ENCODE data around the gene SLC36A3.
A peak's percentile ranks its signal among the peaks of the same experiment; 100 is the strongest.

SLC36A3 gene

DNA sequence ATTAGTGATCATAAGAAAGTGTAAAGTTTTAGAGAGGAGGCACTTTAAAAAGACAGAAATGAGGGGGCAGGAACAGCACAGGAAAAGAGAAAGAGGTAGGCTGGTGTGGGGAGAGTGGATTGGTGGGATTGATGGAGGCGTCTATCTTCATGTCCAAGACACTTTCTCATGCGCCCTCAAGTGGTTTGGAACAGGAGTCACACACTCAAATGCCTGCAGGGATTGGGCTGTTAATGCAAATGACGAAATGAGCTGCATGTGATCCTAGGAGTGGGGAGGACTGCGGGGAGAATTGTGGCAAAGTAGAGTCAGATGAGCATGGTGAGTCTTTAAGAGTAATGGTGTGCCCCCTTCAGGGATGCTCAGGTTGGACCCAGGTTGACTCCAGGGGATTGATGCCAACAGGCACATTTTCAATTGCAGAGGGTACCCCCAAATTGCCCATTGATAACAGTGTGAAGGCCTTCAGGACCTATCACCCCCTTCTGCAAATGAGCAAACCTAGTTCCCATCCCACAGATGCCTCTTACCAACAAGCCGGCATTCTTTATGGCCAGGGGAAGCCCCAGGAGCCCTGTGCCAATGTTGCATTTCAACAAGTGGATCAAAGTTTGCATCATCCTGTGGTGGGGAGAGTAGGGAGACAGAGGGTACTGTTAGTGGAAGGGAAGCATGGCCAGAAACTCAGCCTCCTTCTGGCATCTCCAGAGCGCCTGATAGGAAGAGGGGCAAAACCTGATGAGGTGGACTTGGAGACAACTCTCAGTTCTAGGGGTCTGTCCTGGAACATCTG lies 5.3 kb downstream of the SLC36A3 start:
- DNase-seq: no peak

DNA sequence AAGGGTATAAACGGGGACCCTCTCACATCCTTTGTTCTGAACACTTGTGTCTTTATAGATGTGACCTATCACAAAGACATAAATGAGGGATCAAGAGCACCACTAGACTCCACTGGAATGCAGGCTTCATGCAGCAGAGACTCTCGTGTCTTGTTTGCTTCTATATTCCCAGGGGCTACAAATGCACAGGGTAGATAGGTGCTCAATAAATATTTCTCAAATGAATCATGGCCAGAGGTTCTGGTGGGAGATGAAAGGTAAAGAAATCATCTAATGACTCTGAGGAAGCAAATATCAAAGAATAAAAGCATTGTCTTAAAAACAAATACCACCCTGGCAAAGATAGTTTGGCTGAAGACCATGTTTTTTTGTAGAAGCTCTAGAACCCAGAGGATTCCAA lies 6.6 kb downstream of the SLC36A3 start:
- no peak for DNase-seq

DNA sequence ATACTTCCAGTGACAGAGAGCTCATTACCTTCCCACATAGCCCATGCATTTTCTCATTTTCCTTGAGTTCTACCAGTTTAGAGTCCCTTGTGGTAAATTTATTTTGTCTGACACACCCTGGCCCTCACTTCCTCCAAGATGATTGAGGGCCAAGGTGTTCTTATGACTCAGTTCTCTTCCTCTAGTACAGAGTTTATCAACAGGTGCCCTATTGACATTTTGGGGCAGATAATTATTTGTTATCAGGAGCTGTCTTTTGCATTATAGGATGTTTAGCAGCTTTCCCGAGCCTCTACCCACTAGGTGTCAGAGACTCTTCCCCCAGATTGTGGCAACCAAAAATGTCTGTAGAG lies 7.1 kb downstream of the SLC36A3 start:
- DNase-seq: no peak

DNA sequence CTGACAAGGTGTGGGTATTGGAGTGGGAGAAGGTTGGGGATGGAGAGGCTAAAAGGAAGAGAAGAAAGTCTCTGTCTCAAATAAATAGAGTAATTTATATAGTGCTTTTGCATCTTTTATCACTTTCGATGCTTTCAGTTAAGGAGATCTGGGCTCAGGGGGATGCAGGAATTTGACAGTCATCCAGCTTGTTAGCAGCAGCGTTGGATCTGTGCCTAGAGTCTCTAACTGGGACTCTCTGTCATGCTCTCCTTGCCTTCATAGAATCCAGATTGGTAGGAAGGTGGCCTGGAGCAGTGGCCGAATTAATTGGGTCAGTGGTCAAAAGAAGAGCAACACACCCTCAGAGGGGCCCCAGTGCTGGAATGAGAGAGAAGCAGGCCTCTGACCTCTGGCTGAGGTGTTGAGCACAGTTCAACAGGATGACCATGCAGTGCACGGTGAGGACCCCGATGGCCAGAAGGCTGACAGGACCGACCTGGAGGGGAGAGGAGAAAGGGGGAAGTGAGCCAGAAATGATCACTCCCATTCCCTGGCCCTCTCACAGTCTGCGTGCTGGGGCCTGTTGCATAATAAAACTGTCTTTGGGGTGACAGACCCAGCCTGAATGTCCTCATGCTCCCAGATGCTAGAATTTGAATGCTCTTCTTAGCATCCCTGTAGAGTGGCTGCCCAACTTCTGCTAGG lies 7.6 kb downstream of the SLC36A3 start:
- no peak for DNase-seq

DNA sequence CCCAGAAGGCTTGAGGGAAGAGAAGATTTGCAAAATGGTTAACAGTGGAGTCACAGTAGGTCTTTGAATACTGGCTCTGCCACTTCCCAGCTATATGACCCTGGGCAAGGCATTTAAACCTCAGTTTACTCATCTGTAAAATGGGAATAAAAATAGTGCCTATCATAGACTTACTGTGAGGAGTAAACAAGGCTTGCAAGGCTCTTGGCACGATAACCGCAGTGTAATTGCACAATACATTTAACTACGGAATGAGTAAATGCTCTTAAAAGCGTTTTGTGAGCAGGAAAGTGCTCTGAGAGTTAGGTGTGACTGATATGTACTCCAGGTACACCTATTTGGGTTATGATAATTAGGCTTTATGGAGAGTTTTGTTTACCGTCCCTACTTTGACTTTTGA lies 8.4 kb downstream of the SLC36A3 start:
- no peak for DNase-seq

DNA sequence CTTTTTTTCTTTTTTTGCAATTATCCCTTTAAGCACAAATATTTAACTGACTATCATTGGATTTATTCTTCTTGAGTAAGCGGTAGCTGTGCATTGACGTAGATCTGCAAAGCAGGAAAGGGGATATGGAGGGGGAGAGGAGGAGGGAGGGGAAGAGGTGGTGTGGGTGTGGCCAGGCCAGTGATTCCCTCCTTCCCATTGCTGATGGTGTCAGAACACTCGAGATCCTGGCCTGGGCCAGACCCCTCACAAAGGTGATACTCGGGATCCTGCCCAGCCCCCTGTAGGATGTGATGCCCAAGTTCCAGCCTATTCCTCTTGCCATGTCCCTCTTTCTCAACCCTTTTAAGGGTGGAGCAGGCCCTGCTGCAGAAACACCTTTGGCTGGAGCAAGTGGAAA lies 9.9 kb downstream of the SLC36A3 start:
- DNase-seq: no peak

DNA sequence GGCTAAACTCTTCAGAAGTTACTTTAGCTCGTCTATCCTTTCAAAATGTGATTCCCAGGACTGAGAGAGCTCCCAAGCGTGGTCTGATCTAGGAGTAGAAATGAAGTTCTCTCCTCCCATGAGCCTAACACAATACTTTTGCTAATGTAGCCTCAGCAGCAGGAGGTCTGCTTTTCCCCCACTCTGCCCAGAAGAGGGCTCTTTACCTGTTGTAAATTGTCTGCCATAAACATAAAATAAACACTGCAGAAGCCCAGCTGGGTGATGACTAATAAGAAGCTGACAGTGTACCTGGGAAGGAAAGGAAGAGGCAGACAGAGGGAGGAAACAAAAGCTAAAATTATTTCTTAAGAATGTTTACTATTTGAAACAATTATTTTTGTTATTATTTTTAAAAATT lies 15.4 kb downstream of the SLC36A3 start:
- DNase-seq: no peak

DNA sequence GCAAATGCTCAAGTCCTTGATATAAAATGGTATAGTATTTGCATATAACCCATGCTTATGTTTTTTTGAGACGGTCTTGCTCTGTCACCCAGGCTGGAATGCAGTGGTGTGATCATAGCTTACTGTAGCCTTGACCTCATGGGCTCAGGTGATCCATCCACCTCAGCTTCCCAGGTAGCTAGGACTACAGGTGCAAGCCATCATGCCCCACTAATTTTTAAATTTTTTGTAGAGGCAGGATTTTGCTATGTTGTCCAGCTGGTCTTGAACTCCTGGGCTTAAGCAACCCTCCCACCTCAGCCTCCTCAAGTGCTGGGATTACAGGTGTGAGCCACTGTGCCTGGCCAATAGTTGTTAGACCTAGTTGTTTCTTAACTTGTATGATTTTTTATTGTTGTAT lies 17.3 kb downstream of the SLC36A3 start:
- DNase-seq: no peak

DNA sequence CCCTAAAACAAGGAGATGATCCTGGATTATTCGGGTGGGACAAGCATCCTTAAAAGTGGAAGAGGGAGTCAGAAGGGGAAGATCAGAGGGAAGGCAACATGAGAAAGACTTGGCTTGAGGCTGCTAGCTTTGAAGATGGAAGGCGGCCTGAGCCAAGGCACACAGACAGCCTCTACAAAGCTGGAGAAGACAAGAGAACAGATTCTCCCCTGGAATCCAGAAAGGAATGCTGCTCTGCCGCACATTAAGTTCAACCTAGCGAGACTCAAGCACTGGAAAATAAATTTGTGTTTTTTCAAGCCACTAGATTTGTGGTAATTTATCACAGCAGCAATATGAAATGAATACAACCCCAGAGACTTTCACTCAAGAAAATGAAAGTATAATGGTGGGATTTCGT lies 17.9 kb downstream of the SLC36A3 start:
- no peak for DNase-seq

DNA sequence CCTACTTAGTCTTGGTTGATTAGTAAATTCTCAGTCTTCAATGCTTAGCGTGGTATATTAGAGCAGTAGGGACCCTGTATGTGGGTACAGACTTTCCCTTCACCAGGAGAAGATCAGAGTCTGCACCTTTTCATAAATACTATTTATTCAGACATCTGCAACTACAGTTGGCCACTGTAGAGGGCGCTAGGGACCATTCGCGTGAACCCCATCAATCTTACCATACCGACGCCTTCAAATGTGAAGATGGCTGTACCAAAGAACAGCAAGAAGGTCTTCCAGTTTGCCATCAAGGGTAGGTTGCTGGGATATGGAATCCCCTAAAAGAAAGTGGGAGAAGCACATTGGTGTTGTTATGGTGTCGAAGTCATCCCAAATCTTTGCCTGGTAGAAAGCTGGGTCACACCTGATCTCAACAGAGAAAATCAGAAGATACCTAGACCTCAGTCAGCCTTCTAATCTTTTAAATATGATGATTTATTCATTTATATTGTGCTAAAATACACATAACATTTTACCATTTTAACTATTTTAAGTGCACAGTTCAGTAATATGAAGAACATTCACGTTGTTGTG lies 19.1 kb downstream of the SLC36A3 start:
- no peak for DNase-seq

DNA sequence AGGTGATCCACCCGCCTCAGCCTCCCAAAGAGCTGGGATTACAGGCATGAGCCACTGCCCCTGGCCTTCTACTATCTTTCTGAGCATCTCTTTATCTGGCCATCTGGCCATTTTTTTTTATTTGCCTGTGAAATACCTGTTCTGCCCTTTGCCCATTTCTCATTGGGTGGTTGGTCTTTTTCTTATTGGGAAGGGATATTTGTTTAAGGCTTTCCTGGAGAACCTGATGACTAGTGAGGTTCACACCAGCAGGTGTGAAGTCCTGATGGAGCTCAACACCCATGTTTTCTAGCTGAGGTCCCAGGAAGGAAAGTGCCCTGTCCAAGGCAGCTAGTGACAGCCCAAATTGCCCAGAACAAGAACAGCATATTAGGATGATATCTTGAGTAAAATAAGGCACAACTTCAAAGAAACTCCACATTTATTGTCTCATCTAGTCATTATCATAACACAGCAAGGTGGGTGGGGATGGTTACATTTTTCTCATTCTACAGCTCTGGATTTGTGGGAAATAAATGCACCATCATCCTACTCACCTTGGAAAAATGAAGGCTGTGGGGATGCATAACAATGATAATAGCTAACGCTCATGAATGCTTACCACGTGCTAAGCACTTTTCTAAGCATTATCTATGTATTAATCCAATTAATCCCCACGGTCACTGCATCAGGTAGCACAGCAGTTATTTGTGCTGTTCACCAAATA lies 20.3 kb downstream of the SLC36A3 start:
- DNase-seq: no peak

DNA sequence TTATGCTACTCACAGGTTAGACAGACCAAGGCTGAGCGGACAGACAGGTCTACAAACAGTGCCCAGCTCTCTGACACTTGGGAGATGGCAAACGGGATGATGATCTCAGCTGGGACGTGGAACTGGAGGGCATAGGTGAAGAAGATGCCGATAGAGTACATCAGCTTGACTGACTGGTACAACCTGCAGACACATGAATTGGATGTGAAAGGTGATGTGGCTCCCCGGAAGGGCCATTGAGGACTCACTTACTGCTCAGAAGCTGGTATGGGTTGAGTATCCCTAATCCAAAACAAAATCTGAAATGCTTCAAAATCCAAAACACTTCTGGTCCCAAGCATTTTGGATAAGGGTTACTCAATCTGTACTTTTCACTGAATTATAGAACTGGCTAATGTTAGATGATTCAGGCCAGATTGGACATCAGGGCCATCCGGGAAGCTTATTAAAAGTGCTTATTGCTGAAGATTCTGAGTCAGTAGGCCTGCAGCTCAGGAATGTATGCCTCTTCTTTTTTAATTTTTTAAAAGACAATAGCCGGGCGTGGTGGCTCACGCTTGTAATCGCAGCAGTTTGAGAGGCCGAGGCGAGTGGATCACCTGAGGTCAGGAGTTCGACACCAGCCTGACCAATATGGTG lies 22.4 kb downstream of the SLC36A3 start:
- DNase-seq: no peak

DNA sequence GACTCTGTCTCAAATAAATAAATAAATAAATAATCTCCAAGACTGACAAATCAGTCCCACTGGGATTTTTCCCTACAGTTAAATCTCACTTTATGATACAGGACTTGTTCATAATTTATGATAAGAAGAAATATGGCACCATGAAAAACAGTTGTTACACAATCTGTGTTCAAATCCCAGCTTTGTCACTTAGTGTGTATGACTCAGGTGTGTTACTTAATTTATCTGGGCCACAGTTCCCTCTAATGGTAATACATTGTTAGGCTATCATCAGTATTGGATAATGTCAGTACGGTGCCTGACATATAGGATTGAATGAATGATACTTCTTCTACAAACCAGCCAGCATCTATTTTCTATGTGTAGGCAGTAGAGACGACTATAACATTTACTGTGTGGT lies 23.1 kb downstream of the SLC36A3 start:
- no peak for DNase-seq

DNA sequence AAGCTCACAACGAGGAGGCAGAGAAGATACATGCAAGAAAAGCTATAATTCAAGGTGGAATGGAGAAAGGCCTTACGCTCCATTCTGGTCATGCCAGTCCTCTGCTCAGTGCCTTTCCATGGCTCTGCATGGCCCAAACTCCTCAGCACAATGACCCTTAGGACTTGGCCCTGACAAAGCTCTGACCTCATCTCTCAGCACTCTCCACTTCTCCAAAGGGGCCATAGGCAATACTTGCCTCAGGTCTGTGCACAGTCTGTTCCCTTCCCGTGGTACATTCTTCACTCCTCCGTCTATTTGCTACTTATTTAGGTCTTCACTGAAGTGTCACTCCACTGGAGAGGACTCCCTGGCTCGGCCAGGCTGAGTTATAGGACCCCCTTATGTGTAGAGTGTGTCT lies 24.7 kb downstream of the SLC36A3 start:
- DNase-seq: no peak

DNA sequence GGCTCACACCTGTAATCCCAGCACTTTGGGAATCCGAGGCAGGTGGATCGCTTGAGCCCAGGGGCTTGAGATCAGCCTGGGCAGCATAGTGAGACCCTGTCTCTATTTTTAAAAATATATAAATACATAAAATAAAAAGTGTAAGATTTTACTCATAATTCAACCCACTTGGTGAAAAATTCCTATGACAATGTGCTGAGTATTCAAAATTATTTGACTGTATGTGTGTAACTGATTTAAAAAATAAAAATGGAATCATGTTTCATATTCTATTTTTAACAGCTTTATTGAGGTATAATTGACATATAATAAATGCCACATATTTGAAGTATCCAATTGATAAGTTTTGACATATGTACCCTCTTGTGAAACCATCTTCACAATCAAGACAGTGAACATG lies 27.8 kb downstream of the SLC36A3 start:
- DNase-seq: no peak

DNA sequence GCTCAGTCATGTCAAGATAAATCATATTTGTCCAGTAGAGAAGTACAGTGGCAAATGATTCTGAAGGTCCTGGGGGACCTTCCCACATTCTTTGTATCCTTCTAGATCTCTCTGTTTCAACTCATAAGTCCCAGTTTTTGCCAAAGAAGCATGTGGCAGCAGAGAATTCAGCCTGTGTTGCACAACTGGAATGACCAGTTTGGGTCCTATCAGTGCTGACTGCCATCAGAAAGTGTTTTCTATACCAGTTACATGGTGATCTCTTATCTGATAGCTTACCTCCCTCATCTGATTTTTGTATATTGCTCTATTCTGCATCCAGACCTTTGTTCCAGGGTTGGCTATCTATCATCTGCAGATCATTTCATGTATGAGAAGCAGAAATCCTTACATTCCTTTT lies 28.9 kb downstream of the SLC36A3 start:
- no peak for DNase-seq

DNA sequence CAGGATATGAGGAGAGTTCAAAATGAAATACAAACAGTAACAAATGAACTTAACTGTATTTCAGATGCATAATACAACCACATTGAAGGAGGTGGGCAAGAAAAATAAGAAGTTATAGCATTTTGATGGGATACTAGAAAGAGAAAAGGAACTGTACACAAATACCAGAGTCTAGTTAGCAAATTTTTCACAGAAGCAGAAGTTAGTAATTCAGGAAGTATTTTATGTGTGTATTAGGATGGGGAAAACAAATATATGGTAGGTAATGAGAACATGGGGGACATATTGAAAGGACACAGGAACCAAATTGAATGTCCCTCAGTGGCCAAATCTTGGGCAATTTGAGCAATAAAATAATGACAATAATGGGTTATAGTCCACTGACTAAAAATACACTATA lies 32.2 kb downstream of the SLC36A3 start:
- no peak for DNase-seq

DNA sequence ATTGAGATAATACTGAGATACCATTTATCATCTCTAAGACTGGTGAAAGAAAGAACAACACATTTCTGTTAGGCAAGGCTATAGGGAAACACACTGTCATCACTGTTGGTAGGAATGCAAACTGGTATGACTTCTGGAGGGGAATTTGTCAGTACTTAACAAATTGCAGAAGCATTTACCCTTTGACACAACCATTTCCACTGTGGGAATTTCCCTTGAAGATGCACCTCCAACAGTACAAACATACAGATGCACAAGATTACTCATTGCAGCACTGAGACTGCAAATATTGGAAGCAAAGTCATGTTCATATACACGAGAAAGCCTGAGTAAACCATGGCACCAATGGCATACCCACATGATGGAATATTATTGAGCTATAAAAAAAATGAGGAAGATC lies 33.0 kb downstream of the SLC36A3 start:
- no peak for DNase-seq

DNA sequence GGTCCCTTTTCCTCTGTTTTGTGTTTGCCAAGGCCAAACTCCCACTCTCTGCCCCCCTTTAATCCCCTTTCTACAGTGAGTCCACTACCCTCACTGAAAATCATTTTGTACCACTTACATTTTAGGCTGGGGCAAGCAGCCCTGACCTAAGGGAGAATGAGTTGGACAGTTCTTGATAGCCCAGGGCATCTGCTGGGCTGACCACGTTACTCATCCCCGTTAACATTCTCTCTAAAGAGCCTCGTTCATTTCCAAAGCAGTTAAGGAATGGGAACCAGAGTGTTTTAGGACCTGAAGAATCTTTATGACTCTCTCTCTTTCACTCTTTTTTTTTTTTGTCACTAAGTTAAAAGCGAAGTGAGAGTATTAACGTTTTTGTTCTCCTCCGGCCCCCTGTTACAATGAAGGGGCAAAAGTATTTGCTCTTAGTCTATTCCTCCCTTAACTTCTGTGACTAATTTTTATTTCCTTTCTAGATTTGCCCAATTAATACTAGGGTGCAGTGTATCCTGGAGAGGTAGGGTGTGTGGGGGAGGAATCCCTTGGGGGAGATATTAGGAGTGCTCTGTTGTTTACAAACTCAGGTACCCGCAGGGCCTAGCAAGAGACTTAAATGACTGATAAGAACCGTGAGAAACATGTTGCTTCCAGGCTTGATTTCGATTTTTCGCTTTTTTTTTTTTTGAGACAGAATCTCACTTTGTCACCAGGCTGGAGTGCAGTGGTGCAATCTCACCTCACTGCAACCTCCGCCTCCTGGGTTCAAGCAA lies 35.9 kb downstream of the SLC36A3 start:
- DNase-seq: no peak

DNA sequence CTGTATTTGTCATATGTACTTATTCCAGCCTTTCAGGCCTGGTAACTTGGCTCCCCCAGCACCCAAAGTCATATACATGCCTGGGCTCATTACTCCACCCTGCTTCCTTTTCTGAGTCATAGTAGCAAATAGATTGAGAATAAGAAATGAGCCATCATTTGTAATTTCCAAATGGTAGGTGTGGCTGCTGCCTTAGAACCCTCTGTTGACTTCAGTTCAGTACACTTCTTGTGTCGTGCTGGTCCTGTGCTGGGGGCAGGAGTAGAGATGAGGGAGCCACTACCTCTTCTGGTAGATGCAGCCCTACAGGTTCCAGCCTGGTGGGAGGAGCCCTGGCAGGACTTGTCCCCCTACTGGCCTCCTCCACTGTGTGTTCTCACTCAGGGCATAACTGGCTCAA lies 39.5 kb downstream of the SLC36A3 start:
- DNase-seq: peak in 1 of 2 donors; percentile 4

DNA sequence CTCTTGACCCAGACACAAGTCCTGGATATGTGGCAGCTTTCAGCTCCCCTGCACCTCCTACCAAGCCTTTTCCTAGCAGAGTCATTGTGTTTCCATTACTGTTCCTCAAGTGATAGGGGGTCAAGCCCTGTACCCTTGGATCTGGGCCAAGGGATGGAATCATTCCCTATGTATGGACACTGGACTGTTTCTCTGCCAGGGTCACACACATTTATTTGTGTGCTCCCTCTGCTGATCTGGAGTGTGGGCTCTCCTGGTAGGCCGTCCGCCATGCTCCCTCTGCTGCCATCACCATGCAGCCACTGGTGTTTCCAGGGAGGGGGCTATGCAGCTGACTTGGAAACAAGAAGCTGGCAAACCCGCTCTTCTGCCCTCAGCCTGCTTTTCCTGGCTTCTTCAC lies 41.0 kb downstream of the SLC36A3 start:
- DNase-seq: no peak

DNA sequence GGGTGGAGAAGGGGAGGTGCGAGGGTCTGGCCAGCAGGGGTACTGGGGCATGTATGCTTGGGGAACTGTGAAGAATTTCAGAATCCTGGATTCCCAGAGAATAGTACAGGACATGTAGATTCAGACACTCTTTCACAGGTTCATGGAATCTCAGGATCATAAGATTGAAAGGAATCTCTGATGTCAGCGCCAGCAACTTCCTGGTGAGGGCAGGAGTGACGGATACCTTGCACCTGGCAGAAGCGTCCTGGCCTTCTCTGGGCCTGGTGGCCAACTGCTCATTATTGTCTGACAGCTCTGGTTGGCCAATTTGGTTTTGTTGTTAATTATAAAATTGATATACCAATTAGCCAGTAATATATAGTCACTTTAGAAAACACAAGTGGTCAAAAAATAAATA lies 43.6 kb downstream of the SLC36A3 start:
- DNase-seq: no peak

DNA sequence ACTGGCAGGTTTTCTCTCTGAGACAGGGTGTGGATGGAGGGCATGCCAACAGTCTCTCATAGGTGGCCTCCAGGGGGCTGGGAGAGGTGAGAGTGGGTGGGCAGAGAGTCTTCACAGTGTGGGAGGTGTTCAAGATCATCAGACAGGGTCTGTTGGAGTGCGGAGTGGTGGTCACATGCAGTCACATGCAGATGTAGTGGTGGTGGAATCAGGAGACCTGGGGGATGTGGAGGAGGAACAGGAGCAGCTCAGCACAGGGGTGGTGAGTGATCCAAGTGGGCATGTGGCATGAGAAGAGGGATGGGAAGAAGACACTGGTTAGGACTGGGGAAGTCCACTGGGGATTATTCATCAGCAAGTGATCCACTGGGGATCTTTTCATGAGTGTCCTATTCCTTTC lies 44.8 kb downstream of the SLC36A3 start:
- DNase-seq: no peak

Data from CD4-positive, alpha-beta T cell treated with Interferon alpha-2 for 1 hour (primary cell).